K562 (cell line): Measurements from ENCODE around the gene ZNF768. TPM values are rescaled to one million over a fixed set of nuclear protein-coding genes. Genes with fewer than 3 reads are reported as not detected.

ENCODE experiments used
- ATAC-seq: fragments of 200-7000 bp; cut with Tn5 transposase; 3 replicates; pipeline ENCODE4 v1.9.1; 2020; ENCODE audit warnings: moderate library complexity
- BruUV-seq: library from RNA; stranded (reverse); fragments of 400-500 nt; replicated peaks from 2 replicates; lab custom pipeline; 2021; lab: Mats Ljungman, UMichigan
- CTCF ChIA-PET: fragments of 300-600 bp; formaldehyde crosslinking; extraction: SDS; loops from one replicate; lab custom pipeline; 2021; ENCODE audit warnings: low intra/inter-chr PET ratio; lab: Yijun Ruan, JAX
- POLR2A ChIA-PET: fragments of 300-600, 350-650 bp; sonication (Branson Sonifier 250); formaldehyde crosslinking; extraction: SDS; loops from one replicate; lab custom pipeline; 2021; ENCODE audit warnings: antibody characterized with exemption, inconsistent platforms; lab: Yijun Ruan, JAX
- DNase-seq, 4 experiments: peaks; one replicate each; pipeline versions ENCODE4 v3.0.0 to v3.0.0-alpha.2; 2011 to 2018; ENCODE audit warnings: low spot score in 3 of 4, mixed read lengths in 3 of 4; ENCODE audit errors: extremely low read depth in 1 of 4
- FAIRE-seq: peaks from 2 replicates; lab custom pipeline; 2011; peaks lifted over from hg19 to GRCh38; lab: Jason Lieb, UNC
- H2AFZ ChIP-seq: 2 replicates; pipeline ENCODE4 v1.6.0; 2011; ENCODE audit warnings: low read depth, low read length, control low read depth, inconsistent platforms
- H3K27ac ChIP-seq: fragments of 200-600 bp; 3 replicates; pipeline ENCODE4 v1.8.0; 2011; ENCODE audit warnings: low read depth, mild to moderate bottlenecking, control low read depth, inconsistent platforms, low read length, moderate library complexity, mixed read lengths; ENCODE audit errors: extremely low read depth
- H3K27me3 ChIP-seq, 2 experiments: fragments of 300-600 bp in 1 of 2; 2 replicates in 1 of 2; 3 replicates in 1 of 2; pipeline versions ENCODE4 v1.6.0 to v1.8.0; 2011; ENCODE audit warnings: inconsistent platforms in 2 of 2, low read length in 2 of 2, mild to moderate bottlenecking in 1 of 2, mixed read lengths in 1 of 2, moderate library complexity in 1 of 2; ENCODE audit not compliant: control insufficient read depth in 2 of 2, insufficient read depth in 2 of 2
- H3K36me3 ChIP-seq: fragments of 300-600 bp; 3 replicates; pipeline ENCODE4 v1.8.0; 2011; ENCODE audit warnings: mild to moderate bottlenecking, low read length, inconsistent platforms; ENCODE audit not compliant: control insufficient read depth, insufficient read depth
- H3K4me1 ChIP-seq, 2 experiments: fragments of 200-600 bp in 1 of 2; replicated peaks in 1 of 2; 2 replicates in 1 of 2; 3 replicates in 1 of 2; pipeline versions ENCODE4 v1.5.1 to v1.8.0; 2011; ENCODE audit warnings: inconsistent platforms in 2 of 2, low read length in 2 of 2, mild to moderate bottlenecking in 1 of 2, mixed read lengths in 1 of 2, moderate library complexity in 1 of 2; ENCODE audit not compliant: control insufficient read depth in 2 of 2, insufficient read depth in 2 of 2
- H3K4me2 ChIP-seq: 2 replicates; pipeline ENCODE4 v1.6.1; 2011; ENCODE audit warnings: low read length, control low read depth, inconsistent platforms, mixed read lengths; ENCODE audit not compliant: insufficient read depth
- H3K4me3 ChIP-seq: fragments of 200-600 bp; sonication (generic), shearing (Covaris generic); 2 replicates; pipeline ENCODE4 v1.5.1; 2016; ENCODE audit warnings: control low read depth, inconsistent platforms
- H3K79me2 ChIP-seq: fragments of 200-600 bp; 3 replicates; pipeline ENCODE4 v1.8.0; 2011; ENCODE audit warnings: low read length, inconsistent platforms; ENCODE audit not compliant: control insufficient read depth, insufficient read depth
- H3K9ac ChIP-seq, 2 experiments: 2 replicates each; pipeline versions ENCODE4 v1.6.0 to v1.6.1; 2011; ENCODE audit warnings: low read depth in 2 of 2, low read length in 2 of 2, control low read depth in 1 of 2, inconsistent platforms in 1 of 2, mild to moderate bottlenecking in 1 of 2, mixed read lengths in 1 of 2; ENCODE audit not compliant: insufficient read depth in 1 of 2
- H3K9me1 ChIP-seq: one replicate; pipeline ENCODE4 v1.6.0; 2011; ENCODE audit warnings: inconsistent platforms, mild to moderate bottlenecking, low read length, moderate library complexity; ENCODE audit not compliant: control insufficient read depth, insufficient read depth
- H3K9me3 ChIP-seq: replicated peaks from 2 replicates; pipeline ENCODE4 v1.5.1; 2011; ENCODE audit warnings: low read depth, low read length, inconsistent platforms; ENCODE audit not compliant: control insufficient read depth, insufficient read depth
- H4K20me1 ChIP-seq: replicated peaks from 2 replicates; pipeline ENCODE4 v1.6.1; 2011; ENCODE audit warnings: low read length, inconsistent platforms, mixed read lengths; ENCODE audit not compliant: control insufficient read depth, insufficient read depth
- COPS2 ChIP-seq: fragments of 450-650 bp; conservative IDR thresholded peaks from 2 replicates; pipeline ENCODE4 v1.6.1; 2016; ENCODE audit warnings: mild to moderate bottlenecking, moderate library complexity
- CSDE1 ChIP-seq, 2 experiments: fragments of 450-650 bp; IDR thresholded peaks; 2 replicates each; pipeline ENCODE4 v1.6.1; 2016; ENCODE audit warnings: mild to moderate bottlenecking in 1 of 2
- NFYB ChIP-seq: IDR thresholded peaks from 2 replicates; pipeline ENCODE4 v1.6.1; 2011; ENCODE audit warnings: mild to moderate bottlenecking, moderate library complexity; ENCODE audit not compliant: insufficient read length; ENCODE audit errors: extremely low read depth
- SNIP1 ChIP-seq: fragments of 450-650 bp; IDR thresholded peaks from 2 replicates; pipeline ENCODE4 v1.7.1; 2017; ENCODE audit warnings: low read depth, mild to moderate bottlenecking
- SRSF9 ChIP-seq: fragments of 200-400 bp; formaldehyde crosslinking; IDR thresholded peaks from 2 replicates; pipeline ENCODE4 v1.6.1; 2017; ENCODE audit warnings: low read depth, low read length, borderline replicate concordance
- TCFL5 ChIP-seq: fragments of 250-450 bp; sonication (Bioruptor Pico); conservative IDR thresholded peaks from 2 replicates; pipeline ENCODE4 v1.6.1; 2021; ENCODE audit warnings: mild to moderate bottlenecking, moderate library complexity, matching md5 sums
- U2AF1 ChIP-seq: fragments of 200-400 bp; formaldehyde crosslinking; optimal IDR thresholded peaks from 2 replicates; pipeline ENCODE3; 2017; ENCODE audit warnings: mild to moderate bottlenecking, low read depth, low read length, moderate library complexity
- ZNF57 ChIP-seq: fragments of 450-650 bp; formaldehyde crosslinking; IDR thresholded peaks from 2 replicates; pipeline ENCODE4 v1.4.0; 2020; ENCODE audit warnings: mild to moderate bottlenecking, moderate library complexity
- WGBS: fragments of 100-300 bp; shearing (Covaris generic); methylation state at CpG from one replicate; pipeline ENCODE4 v1.1.6; 2016; ENCODE audit warnings: low coverage, mixed read lengths; ENCODE audit not compliant: insufficient coverage; ENCODE audit errors: missing lambda C conversion rate; 5-methylcytosine and 5-hydroxymethylcytosine counted together
- in situ Hi-C: fragments of 300-500 bp; cut with MboI; formaldehyde crosslinking; loops from 4 replicates; pipeline ENCODE4 v1.15.0; 2018; ENCODE audit warnings: inconsistent platforms, mixed read lengths
- intact Hi-C: fragments of 100-400 bp; cut with micrococcal nuclease; formaldehyde crosslinking; loops from 2 replicates; pipeline ENCODE4 v1.14.2; 2022
- polyA plus RNA-seq, 8 experiments: library from polyadenylated mRNA; depleted of rRNA in 4 of 8; stranded (reverse) in 5 of 8; unstranded in 3 of 8; fragments of >200 nt; fragmentation: Nextera tagmentation in 2 of 8; fragmentation: Illumina TruSeq in 1 of 8; extraction: Ambion mirVana in 2 of 8; extraction: Trizol in 1 of 8; gene quantifications; 2 replicates each; pipeline versions ENCODE4 v1.2.1 to v1.2.3, GENCODE V29; 2011 to 2014; ENCODE audit warnings: inconsistent platforms in 1 of 8, missing spikeins in 1 of 8
- total RNA-seq, 7 experiments: library from RNA; depleted of rRNA in 6 of 7; stranded (reverse); fragments of >200 nt in 6 of 7; fragmentation: Illumina TruSeq in 2 of 7; extraction: Trizol in 2 of 7; gene quantifications; 2 replicates each; pipeline versions ENCODE4 v1.2.1 to v1.2.3, GENCODE V29; 2011 to 2021; ENCODE audit warnings: low replicate concordance in 1 of 7
- TF ChIP-seq, protein P1 (sequence below): fragments of 450-650 bp; formaldehyde crosslinking; IDR thresholded peaks from 2 replicates; pipeline ENCODE4 v1.4.0; 2020; ENCODE audit warnings: mild to moderate bottlenecking, moderate library complexity

Gene ZNF768
- total and polyA plus RNA-seq, 9 of the 15 experiments (the other 6 are each of a cell fraction or from before 2014, with no cell fraction given): 0.13 to 50.7 (median 26.9) TPM

DNA sequence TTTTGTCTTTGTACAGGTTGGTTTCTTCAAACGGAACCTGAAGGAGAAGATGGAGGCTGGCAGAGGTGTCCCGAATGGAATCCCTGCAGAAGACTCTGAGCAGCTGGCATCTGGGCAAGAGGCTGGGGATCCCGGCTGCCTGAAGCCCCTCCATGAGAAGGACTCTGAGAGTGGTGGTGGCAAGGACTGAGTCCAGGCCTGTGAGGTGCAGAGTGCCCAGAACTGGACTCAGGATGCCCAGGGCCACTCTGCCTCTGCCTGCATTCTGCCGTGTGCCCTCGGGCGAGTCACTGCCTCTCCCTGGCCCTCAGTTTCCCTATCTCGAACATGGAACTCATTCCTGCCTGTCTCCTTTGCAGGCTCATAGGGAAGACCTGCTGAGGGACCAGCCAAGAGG is 4.9 kb downstream of the ZNF768 start:
- CTCF ChIA-PET: no interaction called here
- no peak overlapping the region for H3K27ac ChIP-seq
- peaks cover 17% of the 10 kb centered on the region; the same call in 1 of the 3 replicates for H3K36me3 ChIP-seq
- in situ Hi-C loops (no loop called here), intact Hi-C loops (no loop called here)
- POLR2A ChIA-PET: interaction anchor here (0.6 to 4.3 kb wide), 5 partner anchors 14 to 81 kb away, joined by 3 to 16 read pairs (median 3); no protein-coding TSS in a partner anchor
- no peak for FAIRE-seq
- H3K4me3 ChIP-seq: no peak overlapping the region
- peaks cover 4% of the 10 kb centered on the region for H3K9me1 ChIP-seq
- TF ChIP-seq TCFL5 (CRISPR knock-in tag) (no peak), CSDE1 (IDR thresholded peaks at IDR 0.05) (no peak), ZNF57 (CRISPR knock-in tag) (no peak), SRSF9 (no peak), U2AF1 (no peak), COPS2 (no peak), SNIP1 (no peak), NFYB (no peak)
- TF ChIP-seq, protein P1, sequence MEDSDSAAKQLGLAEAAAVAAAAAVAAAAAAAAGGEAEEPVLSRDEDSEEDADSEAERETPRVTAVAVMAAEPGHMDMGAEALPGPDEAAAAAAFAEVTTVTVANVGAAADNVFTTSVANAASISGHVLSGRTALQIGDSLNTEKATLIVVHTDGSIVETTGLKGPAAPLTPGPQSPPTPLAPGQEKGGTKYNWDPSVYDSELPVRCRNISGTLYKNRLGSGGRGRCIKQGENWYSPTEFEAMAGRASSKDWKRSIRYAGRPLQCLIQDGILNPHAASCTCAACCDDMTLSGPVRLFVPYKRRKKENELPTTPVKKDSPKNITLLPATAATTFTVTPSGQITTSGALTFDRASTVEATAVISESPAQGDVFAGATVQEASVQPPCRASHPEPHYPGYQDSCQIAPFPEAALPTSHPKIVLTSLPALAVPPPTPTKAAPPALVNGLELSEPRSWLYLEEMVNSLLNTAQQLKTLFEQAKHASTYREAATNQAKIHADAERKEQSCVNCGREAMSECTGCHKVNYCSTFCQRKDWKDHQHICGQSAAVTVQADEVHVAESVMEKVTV: no peak
- no peak overlapping the region for H2AFZ ChIP-seq
- peaks cover 16 to 44% of the 10 kb centered on the region in 2 experiments; a peak in 4 of 5 replicates for H3K4me1 ChIP-seq
- no TSS peak for BruUV-seq
- ATAC-seq: no peak
- H3K4me2 ChIP-seq: no peak overlapping the region
- peaks cover 19% of the 10 kb centered on the region for H3K79me2 ChIP-seq
- H3K9me3 ChIP-seq: no peaks in the 10 kb centered on the region
- 52% methylated on average over 7 of the region's 7 CpGs for WGBS
- no peaks in the 10 kb centered on the region for H3K27me3 ChIP-seq
- no peak for DNase-seq
- H4K20me1 ChIP-seq: no peaks in the 10 kb centered on the region
- H3K9ac ChIP-seq: peak overlapping the region in 1 of 2 experiments; percentile 62; a peak in 1 of 4 replicates
